Lung (tissue), 12 donors: ENCODE measurements around the gene MIX23. TPM values are rescaled to one million over a fixed set of nuclear protein-coding genes. Genes with fewer than 3 reads are reported as not detected.

ENCODE experiments used
- ATAC-seq: fragments of 200-7000 bp; cut with Tn5 transposase; one replicate; pipeline ENCODE4 v1.9.1; 2020; ENCODE audit warnings: moderate number of reproducible peaks; ENCODE audit not compliant: insufficient read depth, low FRiP score
- DNase-seq, 3 donors: peaks; one replicate each; pipeline ENCODE4 v3.0.0-alpha.2; 2013 to 2017
- H3K27ac ChIP-seq, 2 donors: one replicate each; pipeline ENCODE4 v1.5.1; 2013; ENCODE audit warnings: mild to moderate bottlenecking in 2 of 2, moderate library complexity in 2 of 2, control low read depth in 1 of 2, inconsistent platforms in 1 of 2, low read depth in 1 of 2, low read length in 1 of 2
- H3K27me3 ChIP-seq, 3 donors: one replicate each; pipeline ENCODE4 v1.5.1; 2013; ENCODE audit warnings: low read length in 2 of 3; ENCODE audit not compliant: control insufficient read depth in 3 of 3, insufficient read depth in 3 of 3
- H3K36me3 ChIP-seq, 4 donors: one replicate each; pipeline ENCODE4 v1.5.1; 2013; ENCODE audit warnings: low read length in 4 of 4, mild to moderate bottlenecking in 1 of 4, moderate library complexity in 1 of 4; ENCODE audit not compliant: control insufficient read depth in 4 of 4, insufficient read depth in 4 of 4
- H3K4me1 ChIP-seq, 5 donors: one replicate each; pipeline ENCODE4 v1.5.1; 2013; ENCODE audit warnings: low read length in 5 of 5, mild to moderate bottlenecking in 2 of 5, moderate library complexity in 1 of 5; ENCODE audit not compliant: control insufficient read depth in 5 of 5, insufficient read depth in 5 of 5
- H3K4me3 ChIP-seq: one replicate; pipeline ENCODE4 v1.5.1; 2013; ENCODE audit warnings: mild to moderate bottlenecking, control low read depth, moderate library complexity
- H3K9ac ChIP-seq, 2 donors: one replicate each; pipeline ENCODE4 v1.5.1; 2013; ENCODE audit warnings: low read length in 2 of 2, control low read depth in 1 of 2; ENCODE audit not compliant: insufficient read depth in 1 of 2
- H3K9me3 ChIP-seq, 4 donors: one replicate each; pipeline ENCODE4 v1.5.1; 2013; ENCODE audit warnings: low read length in 3 of 4, mild to moderate bottlenecking in 1 of 4, moderate library complexity in 1 of 4; ENCODE audit not compliant: control insufficient read depth in 4 of 4, insufficient read depth in 3 of 4
- WGBS, 2 donors: extraction: QIAGEN DNeasy Blood & Tissue Kit; methylation state at CpG; one replicate each; pipeline ENCODE4 v1.1.7; 2013; 5-methylcytosine and 5-hydroxymethylcytosine counted together
- polyA plus RNA-seq, 2 donors: library from polyadenylated mRNA; stranded (reverse); fragments of 200-250 nt; gene quantifications; one replicate each; pipeline ENCODE4 v1.2.1, GENCODE V29; 2013
- total RNA-seq, 2 donors: library from RNA; depleted of rRNA in 1 of 2; stranded (reverse); fragments of >200 nt in 1 of 2; gene quantifications; one replicate each; pipeline ENCODE4 v1.2.1, GENCODE V29; 2014 to 2021
- TF ChIP-seq, protein P1 (sequence below): IDR thresholded peaks from 2 replicates; pipeline ENCODE4 v1.5.1; 2012; ENCODE audit warnings: mild to moderate bottlenecking; ENCODE audit errors: control extremely low read depth, extremely low read depth
- donor health status: control.
- donor health status: control.
- donor health status: Bipolar disorder and iron deficiency.
- donor health status: healthy.
- donor health status: DM: yes; HTN: yes; CAD: no.

The MIX23 gene
- total and polyA plus RNA-seq, 4 donors: 17.8 to 40.4 (median 21.4) TPM

GRCh38 chr3:122389892-122390291 lies 6.9 kb upstream of the MIX23 start:
- peaks cover 0 to 27% (median 5%) of the 10 kb centered on the region in 5 donors for H3K4me1 ChIP-seq
- H3K27ac ChIP-seq: no peak overlapping the region
- H3K27me3 ChIP-seq: no peaks in the 10 kb centered on the region
- 93 to 97% methylated on average over 4 of the region's 4 CpGs for WGBS, 2 donors
- no peak overlapping the region for H3K4me3 ChIP-seq
- H3K9me3 ChIP-seq: no peaks in the 10 kb centered on the region
- TF ChIP-seq, protein P1, sequence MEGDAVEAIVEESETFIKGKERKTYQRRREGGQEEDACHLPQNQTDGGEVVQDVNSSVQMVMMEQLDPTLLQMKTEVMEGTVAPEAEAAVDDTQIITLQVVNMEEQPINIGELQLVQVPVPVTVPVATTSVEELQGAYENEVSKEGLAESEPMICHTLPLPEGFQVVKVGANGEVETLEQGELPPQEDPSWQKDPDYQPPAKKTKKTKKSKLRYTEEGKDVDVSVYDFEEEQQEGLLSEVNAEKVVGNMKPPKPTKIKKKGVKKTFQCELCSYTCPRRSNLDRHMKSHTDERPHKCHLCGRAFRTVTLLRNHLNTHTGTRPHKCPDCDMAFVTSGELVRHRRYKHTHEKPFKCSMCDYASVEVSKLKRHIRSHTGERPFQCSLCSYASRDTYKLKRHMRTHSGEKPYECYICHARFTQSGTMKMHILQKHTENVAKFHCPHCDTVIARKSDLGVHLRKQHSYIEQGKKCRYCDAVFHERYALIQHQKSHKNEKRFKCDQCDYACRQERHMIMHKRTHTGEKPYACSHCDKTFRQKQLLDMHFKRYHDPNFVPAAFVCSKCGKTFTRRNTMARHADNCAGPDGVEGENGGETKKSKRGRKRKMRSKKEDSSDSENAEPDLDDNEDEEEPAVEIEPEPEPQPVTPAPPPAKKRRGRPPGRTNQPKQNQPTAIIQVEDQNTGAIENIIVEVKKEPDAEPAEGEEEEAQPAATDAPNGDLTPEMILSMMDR: no peak
- H3K9ac ChIP-seq: no peak overlapping the region
- ATAC-seq: no peak
- H3K36me3 ChIP-seq: peaks cover 0 to 5% (median 3%) of the 10 kb centered on the region in 4 donors
- no peak for DNase-seq

GRCh38 chr3:122389197-122389596 lies 6.2 kb upstream of the MIX23 start:
- no peak for DNase-seq
- TF ChIP-seq, protein P1: no peak
- Histone ChIP-seq H3K27me3 (no peaks in the 10 kb centered on the region), H3K4me3 (no peak overlapping the region), H3K27ac (no peak overlapping the region), H3K9me3 (no peaks in the 10 kb centered on the region), H3K36me3 (peaks cover 0 to 5% (median 2%) of the 10 kb centered on the region in 4 donors), H3K4me1 (peaks cover 0 to 27% (median 5%) of the 10 kb centered on the region in 5 donors), H3K9ac (no peak overlapping the region)
- no peak for ATAC-seq

DNA sequence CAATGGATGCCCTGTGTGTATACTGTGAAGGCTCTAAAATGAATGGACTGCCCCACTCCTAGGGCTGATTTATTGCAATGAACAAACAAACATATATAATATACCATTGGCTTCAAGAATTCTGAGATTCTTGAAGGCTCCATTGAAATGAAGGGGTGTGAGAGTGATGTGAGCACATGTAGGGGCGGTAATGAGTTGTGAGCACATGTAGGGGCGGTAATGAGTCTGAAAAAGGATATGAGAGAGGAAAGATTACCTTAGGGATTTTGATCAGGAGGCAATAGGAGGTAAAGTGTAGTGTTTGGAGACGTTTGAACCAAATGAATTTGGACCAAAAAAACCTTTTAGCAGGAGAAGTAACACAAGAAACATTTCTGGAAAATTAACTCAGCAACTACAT lies 4.7 kb upstream of the MIX23 start:
- Histone ChIP-seq H3K9ac (no peak overlapping the region), H3K4me1 (peaks cover 0 to 24% (median 5%) of the 10 kb centered on the region in 5 donors), H3K4me3 (no peak overlapping the region), H3K27me3 (no peaks in the 10 kb centered on the region), H3K27ac (no peak overlapping the region), H3K9me3 (no peaks in the 10 kb centered on the region), H3K36me3 (no peaks in the 10 kb centered on the region)
- TF ChIP-seq, protein P1: no peak
- 89 to 94% methylated on average over 3 of the region's 3 CpGs for WGBS, 2 donors
- no peak for DNase-seq
- no peak for ATAC-seq
